Upper lobe of left lung (tissue), 4 donors: ENCODE results near the gene MAPK8IP1.

ENCODE experiments used
- EP300 ChIP-seq, 4 donors: sonication (generic); formaldehyde crosslinking; IDR thresholded peaks; one replicate each; pipeline ENCODE4 v1.5.1; 2017; ENCODE audit warnings: antibody characterized with exemption in 4 of 4, control low read depth in 2 of 4
- POLR2A ChIP-seq, 4 donors: fragments of 450-650 bp; IDR thresholded peaks; one replicate each; pipeline ENCODE4 v1.5.1; 2016 to 2017; ENCODE audit warnings: antibody characterized with exemption in 4 of 4, mild to moderate bottlenecking in 2 of 4
- TF ChIP-seq, protein P1 (sequence below), 6 experiments: fragments of 450-650 bp in 4 of 6; fragments of 200-600 bp in 2 of 6; sonication (generic) in 2 of 6; IDR thresholded peaks; one replicate each; pipeline ENCODE4 v1.5.1; 2016 to 2019; ENCODE audit warnings: antibody characterized with exemption in 6 of 6

DNA sequence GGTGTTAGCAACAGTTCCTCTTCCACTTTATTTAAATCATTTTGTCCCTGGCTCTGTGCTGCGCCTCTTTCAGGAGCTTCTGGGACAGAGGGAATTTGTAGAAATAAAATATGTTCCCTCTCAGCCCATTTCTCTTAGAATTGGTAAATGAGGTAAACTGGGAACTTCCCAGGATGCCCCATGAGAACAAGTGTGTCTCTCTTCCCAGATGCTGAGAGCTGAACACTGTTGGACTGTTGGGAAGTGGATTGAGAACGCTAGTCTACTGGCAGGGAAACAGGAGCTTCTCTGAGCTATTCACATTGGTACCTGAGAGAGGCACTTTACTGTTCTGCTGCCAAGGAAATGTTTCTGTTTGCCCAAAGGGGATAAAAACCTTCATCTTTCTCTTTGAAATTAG lies 34.2 kb upstream of the MAPK8IP1 start:
- no peak for TF ChIP-seq EP300 (IDR thresholded peaks at IDR 0.05)
- no peak for TF ChIP-seq POLR2A (IDR thresholded peaks at IDR 0.05)
- TF ChIP-seq, protein P1, sequence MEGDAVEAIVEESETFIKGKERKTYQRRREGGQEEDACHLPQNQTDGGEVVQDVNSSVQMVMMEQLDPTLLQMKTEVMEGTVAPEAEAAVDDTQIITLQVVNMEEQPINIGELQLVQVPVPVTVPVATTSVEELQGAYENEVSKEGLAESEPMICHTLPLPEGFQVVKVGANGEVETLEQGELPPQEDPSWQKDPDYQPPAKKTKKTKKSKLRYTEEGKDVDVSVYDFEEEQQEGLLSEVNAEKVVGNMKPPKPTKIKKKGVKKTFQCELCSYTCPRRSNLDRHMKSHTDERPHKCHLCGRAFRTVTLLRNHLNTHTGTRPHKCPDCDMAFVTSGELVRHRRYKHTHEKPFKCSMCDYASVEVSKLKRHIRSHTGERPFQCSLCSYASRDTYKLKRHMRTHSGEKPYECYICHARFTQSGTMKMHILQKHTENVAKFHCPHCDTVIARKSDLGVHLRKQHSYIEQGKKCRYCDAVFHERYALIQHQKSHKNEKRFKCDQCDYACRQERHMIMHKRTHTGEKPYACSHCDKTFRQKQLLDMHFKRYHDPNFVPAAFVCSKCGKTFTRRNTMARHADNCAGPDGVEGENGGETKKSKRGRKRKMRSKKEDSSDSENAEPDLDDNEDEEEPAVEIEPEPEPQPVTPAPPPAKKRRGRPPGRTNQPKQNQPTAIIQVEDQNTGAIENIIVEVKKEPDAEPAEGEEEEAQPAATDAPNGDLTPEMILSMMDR (IDR thresholded peaks at IDR 0.05) = no peak
